T-helper 2 cell (primary cell): ENCODE results near the gene DMRTB1.

ENCODE experiments used
- DNase-seq, 5 experiments: peaks; one replicate each; pipeline versions ENCODE4 v3.0.0 to v3.0.0-alpha.2; 2012 to 2022

The DMRTB1 gene

DNA sequence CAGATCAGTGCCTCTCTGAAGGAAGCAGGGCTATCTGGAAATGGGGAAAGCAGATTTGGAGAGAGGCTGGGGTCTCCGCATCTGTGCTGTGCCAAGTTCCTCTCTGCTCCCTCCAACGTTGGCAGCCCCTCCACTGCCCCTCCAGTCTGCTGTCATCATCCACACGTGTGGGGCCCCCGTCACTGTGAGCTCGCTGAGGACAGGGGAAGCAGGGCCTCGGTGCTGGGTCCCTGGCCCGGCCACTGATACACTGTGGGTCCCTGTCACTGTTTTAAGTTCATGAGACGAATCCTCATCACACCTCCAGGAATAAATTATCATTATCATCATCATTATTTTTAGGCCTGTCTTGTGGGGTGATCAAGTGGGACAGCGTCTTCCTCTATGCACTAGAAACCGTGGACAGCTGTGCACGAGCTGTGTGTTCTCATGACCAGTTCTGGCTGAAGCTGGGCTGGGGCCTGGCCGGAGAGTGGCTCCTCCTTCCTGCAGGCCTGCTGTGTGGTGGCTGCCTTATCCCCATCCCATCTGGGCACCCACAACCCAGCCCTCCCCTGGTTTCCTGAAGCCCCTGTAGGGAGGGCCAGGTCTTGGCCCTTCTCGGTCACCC is 52.2 kb downstream of the DMRTB1 start:
- no peak for DNase-seq

DNA sequence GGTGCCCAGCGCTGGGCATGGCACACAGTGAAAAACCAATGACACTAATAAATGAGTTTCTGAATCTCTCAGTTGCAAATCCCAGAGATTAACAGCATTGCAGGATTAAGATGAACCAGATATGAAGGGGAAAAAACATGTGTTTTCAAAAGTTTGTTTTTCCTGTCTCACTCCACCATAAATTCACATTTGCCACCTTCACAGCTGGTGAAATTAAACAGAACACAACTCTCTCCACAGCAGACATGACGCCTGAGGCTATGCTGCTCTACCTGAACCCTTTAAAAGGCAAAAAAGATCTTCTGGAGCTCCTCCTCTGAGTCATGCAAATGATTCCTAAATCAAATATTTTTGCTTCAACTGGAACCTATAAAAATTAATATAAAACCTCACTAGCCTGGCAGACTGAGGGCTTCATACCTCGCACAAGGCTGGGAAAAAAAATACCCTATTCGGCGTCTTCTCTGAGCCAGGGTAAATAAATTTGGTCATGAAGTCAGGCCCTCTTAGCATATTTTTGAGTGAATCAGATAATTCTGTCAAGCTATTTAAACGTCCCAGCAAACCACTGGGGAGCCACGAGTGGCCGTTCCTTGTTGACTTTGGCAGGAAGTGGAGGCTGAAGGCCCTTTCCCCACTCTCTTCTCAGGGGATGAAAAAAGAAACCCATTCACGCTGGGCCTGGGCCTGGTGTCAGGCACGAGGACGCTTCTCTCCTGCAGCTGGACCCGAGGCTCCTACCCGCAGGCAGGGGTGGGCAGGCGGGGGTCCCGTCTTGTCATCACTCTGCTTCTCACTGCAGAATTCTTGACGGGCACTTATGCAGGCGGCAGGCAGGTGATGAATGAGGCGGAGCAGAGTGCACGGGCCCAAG is 53.0 kb downstream of the DMRTB1 start:
- DNase-seq = no peak

DNA sequence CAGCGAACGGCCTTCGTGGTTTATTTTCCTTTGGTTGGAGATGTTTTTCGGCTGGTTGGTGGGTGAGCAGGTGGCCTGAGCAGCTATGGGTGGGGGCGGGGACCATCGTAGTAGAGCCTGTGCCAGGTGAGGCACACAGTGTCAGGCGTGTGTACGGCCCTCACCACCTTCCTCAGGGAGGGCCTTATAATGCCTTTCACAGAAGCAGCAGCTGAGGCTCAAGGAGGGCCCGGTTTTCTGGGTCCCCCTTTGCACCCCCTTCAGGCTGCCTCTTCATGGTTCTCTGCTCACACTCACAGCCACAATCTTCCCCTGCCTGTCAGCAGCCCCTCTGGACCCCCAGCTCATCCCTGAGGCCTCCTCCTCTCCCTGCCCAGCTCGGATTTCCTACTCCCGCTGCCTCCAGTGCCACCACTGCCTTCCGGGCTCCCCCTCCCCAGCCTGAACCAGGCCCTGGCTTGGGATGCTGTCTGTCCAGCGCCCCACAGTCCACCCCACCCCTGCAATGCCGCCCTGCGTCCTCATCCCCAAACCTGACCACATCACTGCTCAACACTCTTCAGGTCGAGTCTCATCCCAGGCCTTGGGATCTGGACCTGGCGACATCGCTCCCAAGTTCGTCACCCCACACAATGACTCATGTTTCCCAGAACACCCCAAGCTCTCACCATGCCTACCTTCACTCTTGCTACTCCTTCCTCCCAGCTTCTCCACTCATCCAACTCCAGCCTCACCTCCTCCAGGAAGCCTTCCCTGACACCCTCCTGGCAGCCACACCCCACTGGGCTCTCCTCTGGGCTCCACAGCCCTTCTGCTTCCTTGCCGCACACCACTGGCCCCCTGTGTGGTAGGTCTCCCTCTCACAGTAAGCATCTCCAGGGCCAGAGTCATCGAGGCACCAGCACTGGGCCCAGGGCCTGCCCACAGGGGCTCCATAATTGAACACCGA is 53.9 kb downstream of the DMRTB1 start:
- DNase-seq = no peak

DNA sequence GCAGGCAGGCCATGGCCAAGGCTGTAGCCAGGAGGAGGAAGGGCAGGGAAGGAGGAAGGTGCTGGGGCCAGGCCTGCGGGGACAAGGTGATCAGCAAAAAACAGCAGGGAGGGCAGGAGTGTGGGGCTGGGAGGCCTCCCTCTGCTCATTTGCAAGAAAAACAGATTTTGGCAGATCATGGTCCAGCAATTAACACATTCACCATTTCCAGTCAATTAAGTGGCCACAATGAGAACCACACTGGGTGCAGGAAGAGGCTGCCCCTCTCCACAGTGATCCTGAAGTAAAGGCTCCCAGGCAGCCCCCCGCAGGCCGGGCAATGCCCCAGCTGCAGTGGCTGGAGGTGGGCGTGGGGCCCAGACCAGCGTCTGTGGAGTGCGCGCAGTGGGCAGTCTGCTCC is 54.6 kb downstream of the DMRTB1 start:
- no peak for DNase-seq

DNA sequence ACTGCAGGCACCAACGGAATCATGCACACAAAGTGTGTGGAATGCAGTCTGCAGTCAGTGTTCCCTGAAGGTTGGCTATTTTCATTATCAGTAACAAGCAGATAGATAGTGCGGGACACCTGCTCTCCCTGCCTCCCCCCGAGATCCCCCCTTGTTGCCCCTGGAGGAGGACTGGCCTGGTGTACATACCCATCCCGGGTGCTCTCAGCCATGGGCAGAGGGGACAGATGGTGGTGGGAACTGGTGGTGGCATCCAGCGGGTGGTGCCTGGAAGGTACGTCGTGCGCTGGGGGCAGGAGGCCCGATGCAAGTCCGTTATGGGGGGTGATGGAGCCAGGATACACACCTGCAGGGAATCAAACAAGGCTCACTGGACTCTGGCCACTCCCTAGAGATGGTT is 55.2 kb downstream of the DMRTB1 start:
- DNase-seq = no peak

DNA sequence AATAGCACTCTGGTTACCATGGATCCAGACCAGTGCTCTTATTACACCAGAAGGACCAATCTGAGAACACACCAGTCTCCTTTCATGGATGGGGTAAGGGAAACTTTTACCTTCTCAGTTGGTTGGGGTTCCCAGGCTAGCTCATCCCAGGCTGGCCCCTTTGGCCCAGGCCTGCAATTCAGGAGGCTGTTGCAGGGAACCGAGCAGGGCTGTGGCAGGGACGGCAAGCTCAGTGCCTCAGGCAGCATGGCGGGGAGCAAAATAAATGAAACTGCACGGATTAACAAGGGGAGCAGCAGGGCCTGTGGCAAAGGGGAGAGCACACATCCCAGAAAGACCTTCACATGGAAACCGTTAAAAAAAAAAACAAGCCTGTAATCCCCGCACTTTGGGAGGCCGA is 57.0 kb downstream of the DMRTB1 start:
- DNase-seq = no peak
